AG09309 (cell line): Measurements from ENCODE around the gene CECR2.

Experiments used
- DNase-seq: peaks from one replicate; pipeline ENCODE4 v3.0.0-alpha.2; 2010; ENCODE audit warnings: low read depth
- H3K4me3 ChIP-seq: 2 replicates; pipeline ENCODE4 v1.5.1; 2011; ENCODE audit warnings: mild to moderate bottlenecking, low read depth, low read length, moderate library complexity; ENCODE audit not compliant: control insufficient read depth
- CTCF ChIP-seq: IDR thresholded peaks from 2 replicates; pipeline ENCODE4 v1.5.1; 2011; ENCODE audit warnings: mild to moderate bottlenecking, low read depth, low read length, inconsistent platforms; ENCODE audit not compliant: insufficient read depth, control insufficient read depth; ENCODE audit errors: missing control alignments

Gene CECR2

DNA sequence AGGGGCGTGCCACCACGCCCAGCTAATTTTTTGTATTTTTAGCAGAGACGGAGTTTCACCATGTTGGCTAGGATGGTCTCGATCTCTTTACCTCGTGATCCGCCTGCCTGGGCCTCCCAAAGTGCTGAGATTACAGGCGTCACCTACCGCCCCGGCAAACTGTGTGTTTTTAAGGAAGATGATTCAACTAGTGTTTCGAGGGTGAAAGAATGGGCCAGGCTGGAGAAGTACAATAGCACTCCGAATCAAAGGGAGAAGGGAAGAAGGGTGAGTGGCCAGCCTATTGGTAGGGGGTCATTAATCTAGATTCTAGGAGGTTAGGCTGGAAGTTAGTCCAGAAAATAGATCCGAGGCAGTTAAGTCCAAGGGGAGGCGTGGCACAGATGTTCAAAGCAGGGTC lies 2.9 kb upstream of the CECR2 start:
- H3K4me3 ChIP-seq, result no peak overlapping the region
- no peak for DNase-seq
- no peak for TF ChIP-seq CTCF

DNA sequence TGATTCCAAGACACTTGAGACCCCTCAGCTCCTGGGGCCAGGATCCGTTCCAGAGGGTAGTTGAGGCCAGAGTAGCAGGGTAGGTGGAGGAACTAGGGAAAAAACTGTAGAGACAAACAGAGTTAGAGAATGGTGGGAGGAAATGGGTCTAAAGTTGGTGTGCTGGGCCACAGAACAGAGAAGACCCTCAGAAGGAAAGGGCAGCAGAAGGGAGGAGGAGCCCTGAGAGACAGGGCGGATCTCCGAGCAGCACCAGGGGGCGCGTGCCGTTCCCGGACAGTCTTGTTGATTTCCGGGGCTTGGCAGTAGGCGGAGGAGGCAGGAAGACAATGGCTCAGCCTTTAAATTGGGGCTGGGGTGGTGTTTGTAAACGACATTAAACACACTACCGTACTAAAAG lies 2.4 kb upstream of the CECR2 start:
- TF ChIP-seq CTCF, result no peak

DNA sequence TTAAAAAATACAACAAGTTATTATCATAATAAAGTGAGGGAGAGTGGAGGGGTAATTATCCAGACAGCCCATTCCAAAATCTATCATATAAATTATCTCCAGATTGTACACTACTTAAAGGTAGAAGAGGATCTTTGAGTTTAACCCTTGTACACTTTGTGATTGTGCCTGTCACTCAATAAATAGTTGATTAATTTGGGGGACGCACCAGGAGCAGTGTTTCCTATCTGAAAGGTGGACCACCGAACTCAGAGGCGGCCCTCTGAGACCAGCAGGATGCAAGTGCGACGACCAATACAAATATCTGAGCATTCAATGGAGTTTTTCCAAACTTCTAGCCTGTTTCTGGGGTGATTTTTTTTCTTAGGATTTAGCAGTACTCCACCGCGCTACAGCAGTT lies 1.1 kb upstream of the CECR2 start:
- TF ChIP-seq CTCF, result no peak
- no peak overlapping the region for H3K4me3 ChIP-seq

More for the DNA sequence above, 2.4 kb upstream of the CECR2 start:
- no peak overlapping the region for H3K4me3 ChIP-seq
- no peak for DNase-seq

GRCh38 chr22:17368554-17369438 lies 464 bp upstream of the CECR2 start:
- DNase-seq, result no peak
- no peak overlapping the region for H3K4me3 ChIP-seq

More for the DNA sequence above, 1.1 kb upstream of the CECR2 start:
- DNase-seq, result no peak

DNA sequence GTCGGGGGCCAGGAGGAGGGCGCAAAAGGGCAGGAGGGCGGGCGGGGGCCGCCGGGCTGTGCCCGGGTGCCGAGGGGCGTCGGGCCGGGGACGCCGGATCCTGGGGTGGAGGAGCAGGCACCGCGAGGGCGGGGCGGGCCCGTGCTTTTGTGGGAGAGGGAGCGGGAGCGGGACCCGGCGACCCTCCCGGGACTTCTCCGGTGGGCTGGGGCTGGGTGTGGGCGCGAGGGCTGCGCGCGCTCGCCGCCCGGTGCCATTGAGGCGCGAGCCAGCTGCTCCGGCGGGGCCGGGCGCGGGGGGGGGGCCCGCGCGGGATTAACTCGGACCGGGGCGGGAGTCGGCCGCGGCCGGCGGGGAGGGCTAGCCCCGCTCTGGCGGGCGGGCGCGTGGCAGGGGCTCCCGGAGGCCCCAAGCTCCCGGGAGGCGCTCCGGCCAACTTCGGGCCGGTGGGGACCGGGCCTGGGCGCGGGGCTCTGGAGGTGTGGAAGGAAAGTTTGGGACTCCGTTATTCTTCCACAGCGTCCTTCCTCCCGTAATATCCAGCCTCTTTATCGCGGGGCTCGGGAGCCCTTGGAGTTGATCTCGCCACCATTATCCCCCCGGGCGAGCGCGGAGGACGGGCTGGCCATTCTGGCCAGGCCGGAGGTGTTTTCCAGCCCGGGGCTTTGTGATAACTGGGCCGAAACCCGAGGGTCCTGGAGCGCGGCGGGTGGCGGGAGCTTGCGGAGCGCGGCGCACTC lies 936 bp downstream of the CECR2 start:
- no peak for DNase-seq
- H3K4me3 ChIP-seq, result no peak overlapping the region
- TF ChIP-seq CTCF, result no peak

More at GRCh38 chr22:17368554-17369438, 464 bp upstream of the CECR2 start:
- no peak for TF ChIP-seq CTCF

DNA sequence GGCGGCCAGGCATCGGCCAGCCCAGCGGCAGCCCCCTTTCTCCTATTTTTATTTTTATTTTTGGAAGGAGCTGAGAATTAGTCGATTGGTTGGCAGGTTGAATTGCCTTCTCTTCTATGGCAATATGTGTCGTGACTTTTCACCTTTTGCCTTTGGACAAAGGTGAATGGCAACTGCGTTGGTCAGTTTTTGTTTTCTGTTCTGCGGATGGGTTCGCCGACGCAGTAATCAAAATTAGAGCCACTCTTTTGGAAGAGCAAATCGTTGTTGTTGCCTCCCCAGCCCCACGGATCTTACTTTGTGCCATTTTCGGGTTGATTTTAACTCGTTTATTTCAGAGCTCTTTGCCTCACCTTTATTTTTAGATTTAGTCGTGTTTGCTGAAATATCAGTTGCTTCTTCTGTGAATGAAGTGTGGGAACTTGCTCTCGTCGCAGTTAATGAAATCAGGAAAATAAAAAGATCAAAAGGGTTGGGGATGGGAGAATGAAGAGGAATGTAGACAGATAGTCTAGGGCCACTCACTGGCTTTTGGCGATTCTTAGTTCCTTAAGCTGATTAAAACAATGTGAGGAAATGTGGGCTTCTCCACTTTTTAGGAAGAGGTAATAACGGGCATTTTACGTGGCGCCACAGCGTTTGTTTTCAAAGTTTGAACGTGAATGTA lies 1.6 kb downstream of the CECR2 start:
- DNase-seq, result no peak
- H3K4me3 ChIP-seq, result no peak overlapping the region
- TF ChIP-seq CTCF, result no peak
